ENCODE measurements around the gene ARL4A.

DNA sequence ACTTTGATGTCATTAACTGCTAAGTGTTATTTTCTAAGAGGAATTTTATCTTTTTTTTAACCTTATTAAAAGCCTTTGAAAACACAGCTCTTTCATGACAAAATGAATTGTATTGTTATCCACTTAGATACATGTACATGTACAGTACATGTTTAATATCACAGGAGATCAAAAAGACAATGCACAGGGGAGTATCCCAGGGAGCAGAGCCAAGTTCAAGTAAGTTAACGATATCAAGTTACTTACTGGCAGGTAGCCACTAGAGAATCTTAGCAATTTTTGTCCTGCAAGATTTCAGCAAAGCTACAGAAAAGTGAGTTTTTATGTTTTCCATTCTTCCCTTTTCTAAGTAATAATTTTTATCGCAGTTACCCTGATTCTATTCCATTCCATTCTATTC is 33.9 kb upstream of the ARL4A start:
- TF ChIP-seq, protein P1, sequence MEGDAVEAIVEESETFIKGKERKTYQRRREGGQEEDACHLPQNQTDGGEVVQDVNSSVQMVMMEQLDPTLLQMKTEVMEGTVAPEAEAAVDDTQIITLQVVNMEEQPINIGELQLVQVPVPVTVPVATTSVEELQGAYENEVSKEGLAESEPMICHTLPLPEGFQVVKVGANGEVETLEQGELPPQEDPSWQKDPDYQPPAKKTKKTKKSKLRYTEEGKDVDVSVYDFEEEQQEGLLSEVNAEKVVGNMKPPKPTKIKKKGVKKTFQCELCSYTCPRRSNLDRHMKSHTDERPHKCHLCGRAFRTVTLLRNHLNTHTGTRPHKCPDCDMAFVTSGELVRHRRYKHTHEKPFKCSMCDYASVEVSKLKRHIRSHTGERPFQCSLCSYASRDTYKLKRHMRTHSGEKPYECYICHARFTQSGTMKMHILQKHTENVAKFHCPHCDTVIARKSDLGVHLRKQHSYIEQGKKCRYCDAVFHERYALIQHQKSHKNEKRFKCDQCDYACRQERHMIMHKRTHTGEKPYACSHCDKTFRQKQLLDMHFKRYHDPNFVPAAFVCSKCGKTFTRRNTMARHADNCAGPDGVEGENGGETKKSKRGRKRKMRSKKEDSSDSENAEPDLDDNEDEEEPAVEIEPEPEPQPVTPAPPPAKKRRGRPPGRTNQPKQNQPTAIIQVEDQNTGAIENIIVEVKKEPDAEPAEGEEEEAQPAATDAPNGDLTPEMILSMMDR (IDR thresholded peaks at IDR 0.05): no peak
- no peak for TF ChIP-seq POLR2A (IDR thresholded peaks at IDR 0.05)
- no peak for TF ChIP-seq POLR2AphosphoS5 (IDR thresholded peaks at IDR 0.05; ENCODE audit: insufficient read depth in 1 of 2, low read depth in 1 of 2)

Measured in vagina (tissue), 2 donors.